GM21423 (cell line): ENCODE measurements around the gene SPAAR.
"Not testable (repeated sequence)": the region's sequence is repeated elsewhere in the genome, so short reads cannot be mapped to it uniquely, and the experiment has no call there.

ENCODE experiments used
- ATAC-seq: cut with Tn5 transposase; IDR thresholded peaks from one replicate; pipeline ENCODE4 v1.9.1; 2021; ENCODE audit warnings: mild to moderate bottlenecking, moderate library complexity; ENCODE audit not compliant: unreplicated experiment

Gene SPAAR

DNA sequence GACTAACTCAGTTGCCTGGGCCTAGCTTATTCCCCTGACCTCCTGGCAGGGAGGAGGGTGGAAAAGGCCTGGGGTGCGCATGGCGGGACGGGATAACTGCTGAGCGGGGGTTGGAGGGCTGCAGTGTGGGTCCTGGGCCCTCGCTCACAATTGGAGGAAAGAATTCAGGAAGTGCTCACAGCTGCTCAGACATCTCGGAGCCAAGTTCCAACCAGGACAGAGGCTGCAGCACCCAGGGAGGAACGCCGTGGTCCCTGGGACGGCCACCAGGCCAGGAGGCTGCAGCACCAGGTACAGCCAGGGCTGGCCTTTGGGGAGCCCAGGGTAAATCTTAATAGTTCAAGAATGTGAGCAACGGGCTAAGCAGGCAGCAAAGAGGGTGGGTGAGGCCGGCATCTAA is at the start of gene SPAAR:
Gene SPAAR (plus strand): TSS at position 217 of the 400 bp plus-strand sequence. CDS start 974 bp downstream, outside the sequence.
- no peak for ATAC-seq

DNA sequence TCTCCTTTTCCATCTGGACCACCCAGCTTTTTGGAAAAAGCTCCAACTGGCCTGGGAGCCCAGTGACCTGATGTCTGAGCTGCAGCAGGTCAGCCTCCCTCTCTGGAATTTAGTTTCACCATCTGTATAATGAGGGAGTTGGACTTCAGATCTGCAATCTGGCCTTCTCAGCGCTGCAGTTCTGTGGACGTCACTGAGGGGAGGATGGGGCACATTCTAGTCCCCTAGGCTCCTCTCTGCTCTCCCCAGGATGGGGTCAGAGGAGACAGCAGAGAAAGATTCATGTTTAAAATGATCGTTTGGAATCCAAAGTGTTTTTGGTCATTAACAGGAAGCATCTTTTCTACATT is 49.3 kb upstream of the SPAAR start:
- ATAC-seq, result no peak

GRCh38 chr9:35861161-35861897 is 48.0 kb upstream of the SPAAR start:
- no peak for ATAC-seq

GRCh38 chr9:35862328-35862727 is 47.0 kb upstream of the SPAAR start:
- ATAC-seq, result no peak

DNA sequence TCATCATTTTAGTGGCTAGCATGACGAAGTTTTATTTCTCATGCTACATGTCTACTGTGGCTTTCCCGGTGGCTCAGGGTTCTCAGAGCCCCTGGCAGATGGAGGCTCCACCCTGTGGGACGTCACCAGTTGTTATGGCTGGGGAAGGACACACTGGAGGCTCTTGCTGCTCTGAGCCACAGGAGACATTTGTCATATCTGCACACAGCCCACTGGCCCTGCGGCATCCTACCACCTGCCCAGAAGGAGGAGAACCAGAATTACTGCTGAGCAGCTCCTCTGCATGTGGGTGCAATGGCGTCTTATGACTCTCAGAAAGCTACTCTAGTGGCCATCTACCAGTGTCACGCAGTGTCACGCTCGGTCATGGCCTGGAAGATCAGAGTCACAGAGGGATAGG is 45.7 kb upstream of the SPAAR start:
- ATAC-seq, result no peak

GRCh38 chr9:35864695-35865255 is 44.5 kb upstream of the SPAAR start:
- ATAC-seq, result no peak

DNA sequence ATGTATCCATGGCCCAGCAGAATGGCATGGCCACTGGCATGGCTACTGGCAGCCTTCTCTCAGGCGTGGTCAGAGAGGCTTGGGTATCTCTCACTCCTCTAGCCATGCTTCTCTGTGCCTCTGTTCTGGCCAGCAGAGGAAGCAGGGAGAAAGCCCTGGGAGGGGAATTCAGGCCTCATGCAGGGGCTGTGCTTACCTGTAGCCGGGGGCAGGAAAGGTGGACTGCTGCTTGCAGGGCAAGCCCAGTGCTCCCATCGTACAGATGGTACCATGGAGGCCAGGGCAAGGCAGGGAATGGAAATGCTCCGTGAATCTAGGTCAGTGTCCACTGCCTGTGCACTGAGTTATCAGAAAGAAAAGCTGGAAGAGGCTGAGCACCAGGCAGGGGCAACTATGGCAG is 41.8 kb upstream of the SPAAR start:
- no peak for ATAC-seq

- no peak for ATAC-seq
Measured at GRCh38 chr9:35868933-35869332, 40.4 kb upstream of the SPAAR start.

DNA sequence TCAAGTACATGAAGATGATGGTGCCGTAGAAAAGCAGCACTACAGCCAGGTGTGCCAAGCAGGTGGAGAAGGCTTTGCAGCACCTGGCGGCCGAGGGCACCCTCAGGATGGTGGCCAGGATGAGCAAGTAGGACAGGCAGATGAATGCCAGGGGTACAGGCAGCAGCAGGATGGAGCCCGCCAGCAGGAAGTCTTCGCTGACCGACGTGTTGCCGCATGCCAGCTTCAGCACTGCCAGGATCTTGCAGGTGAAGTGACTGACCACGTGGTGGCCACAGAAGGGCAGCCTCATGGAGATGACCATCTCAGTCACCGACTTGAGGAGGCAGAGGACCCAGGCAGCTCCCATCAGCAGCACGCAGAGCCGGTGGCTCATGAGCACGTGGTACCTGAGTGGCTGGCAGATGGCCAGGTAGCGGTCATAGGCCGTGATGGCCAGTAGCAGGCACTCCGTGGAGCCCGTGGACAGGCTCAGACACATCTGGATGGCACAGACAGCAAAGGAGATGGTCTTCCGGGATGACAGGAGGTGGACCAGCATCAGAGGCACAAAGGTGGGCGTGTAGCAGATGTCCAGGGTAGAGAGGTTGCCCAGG is 39.6 kb upstream of the SPAAR start:
- ATAC-seq, result no peak

DNA sequence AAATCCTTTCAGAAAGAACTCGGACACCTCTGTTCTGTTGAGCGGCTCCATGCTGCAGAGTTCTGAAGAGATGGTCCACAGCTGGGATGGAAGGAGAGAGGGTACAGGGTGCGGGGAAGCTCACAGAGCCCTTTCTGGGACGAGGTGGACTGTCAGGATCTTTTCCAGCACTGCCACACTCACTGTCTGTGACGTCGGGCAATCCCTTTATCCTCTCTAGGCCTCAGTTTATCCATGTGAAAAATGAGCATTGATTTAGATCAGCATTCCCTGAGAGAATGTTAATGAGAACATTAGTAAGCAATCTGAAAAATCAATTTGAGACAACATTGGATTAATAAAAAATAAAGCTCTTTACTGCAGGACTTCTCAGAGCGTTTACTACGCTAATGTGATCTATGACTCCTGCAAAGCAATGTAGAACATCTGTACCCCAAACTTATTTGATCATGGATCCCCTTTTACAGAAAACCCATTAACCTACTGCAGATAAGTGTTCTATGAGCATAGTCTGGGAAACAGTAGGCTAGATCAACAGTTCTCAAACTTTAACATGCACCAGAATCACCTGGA is 38.9 kb upstream of the SPAAR start, which contains the start of gene OR13J1:
Gene OR13J1 (minus strand): TSS at position 51 of the 573 bp plus-strand sequence. CDS start 0 bp downstream, at position 51.
- ATAC-seq, result no peak

GRCh38 chr9:35871545-35871944 is 37.7 kb upstream of the SPAAR start:
- ATAC-seq, result no peak

GRCh38 chr9:35872505-35872904 is 36.8 kb upstream of the SPAAR start:
- ATAC-seq, result no peak

GRCh38 chr9:35882263-35882848 is 26.9 kb upstream of the SPAAR start:
- ATAC-seq, result no peak

- no peak for ATAC-seq
Measured at GRCh38 chr9:35882996-35883395, 26.3 kb upstream of the SPAAR start.

- ATAC-seq, result not testable (repeated sequence)
Measured at GRCh38 chr9:35884908-35885307, 24.4 kb upstream of the SPAAR start.

GRCh38 chr9:35891646-35892045 is 17.6 kb upstream of the SPAAR start:
- ATAC-seq, result no peak

GRCh38 chr9:35892051-35892450 is 17.2 kb upstream of the SPAAR start:
- no peak for ATAC-seq

- no peak for ATAC-seq
Measured at GRCh38 chr9:35896570-35896969, 12.7 kb upstream of the SPAAR start.

DNA sequence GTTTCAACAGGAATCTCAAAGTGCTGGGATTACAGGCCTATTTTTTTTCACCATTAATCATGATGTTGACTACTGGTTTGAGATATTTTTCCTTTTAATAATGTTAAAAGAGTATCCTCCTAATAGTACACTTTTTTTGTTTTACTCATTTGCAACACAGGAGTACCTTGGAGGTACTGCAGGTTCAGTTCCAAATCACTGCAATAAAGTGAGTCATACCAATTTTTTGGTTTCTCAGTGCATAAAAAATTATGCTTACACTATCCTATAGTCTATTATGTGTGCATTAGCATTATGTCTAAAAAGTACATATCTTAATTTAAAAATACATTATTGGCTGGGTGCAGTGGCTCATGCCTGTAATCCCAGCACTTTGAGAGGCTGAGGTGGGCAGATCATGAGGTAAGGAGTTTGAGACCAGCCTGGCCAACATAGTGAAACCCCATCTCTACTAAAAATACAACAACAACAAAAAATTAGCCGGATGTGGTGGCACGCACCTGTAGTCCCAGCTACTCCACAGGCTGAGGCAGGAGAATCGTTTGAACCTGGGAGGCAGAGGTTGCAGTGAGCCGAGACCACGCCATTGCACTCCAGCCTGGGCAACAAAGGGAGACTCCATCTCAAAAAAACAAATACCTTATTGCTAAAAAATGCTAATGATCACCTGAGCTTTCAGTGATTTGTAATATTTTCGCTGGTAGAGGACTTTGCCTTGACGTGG is 11.8 kb upstream of the SPAAR start:
- not testable (repeated sequence) for ATAC-seq

GRCh38 chr9:35898337-35898736 is 11.0 kb upstream of the SPAAR start:
- ATAC-seq, result no peak

DNA sequence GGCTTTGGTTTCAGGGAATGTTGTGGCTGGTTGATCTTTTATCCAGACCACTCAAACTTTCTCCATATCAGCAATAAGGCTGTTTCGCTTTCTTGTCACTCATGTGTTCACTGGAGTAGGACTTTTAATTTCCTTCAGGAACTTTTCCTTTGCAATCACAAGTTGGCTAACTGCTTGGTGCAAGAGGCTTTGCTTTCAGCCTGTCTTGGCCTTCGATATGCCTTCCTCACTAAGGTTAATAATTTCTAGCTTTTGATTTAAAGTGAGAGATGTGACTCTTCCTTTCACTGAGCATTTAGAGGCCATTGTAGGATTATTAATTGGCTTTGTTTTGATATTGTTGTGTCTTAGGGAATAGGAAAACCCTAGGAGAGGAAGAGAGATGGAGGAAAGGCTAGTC is 10.3 kb upstream of the SPAAR start:
- no peak for ATAC-seq
